Neural cell (in vitro differentiated cells): ENCODE data around the gene CCDC27. TPM values are rescaled to one million over a fixed set of nuclear protein-coding genes. Genes with fewer than 3 reads are reported as not detected.

ENCODE experiments used
- H2AFZ ChIP-seq: fragments of 200-600, 300-800 bp; sonication (generic), shearing (Covaris generic); 2 replicates; pipeline ENCODE4 v1.6.0; 2014; ENCODE audit warnings: low read depth, mild to moderate bottlenecking, antibody characterized with exemption, low read length, moderate library complexity
- H3F3A ChIP-seq: fragments of 200-600 bp; shearing (Covaris generic); 2 replicates; pipeline ENCODE4 v1.6.1; 2016; ENCODE audit warnings: mild to moderate bottlenecking, moderate library complexity, mixed read lengths, antibody characterized with exemption, low read length; ENCODE audit not compliant: insufficient read depth, poor library complexity, severe bottlenecking
- H3K27ac ChIP-seq: fragments of 200-600, 300-800 bp; sonication (generic), shearing (Covaris generic); 2 replicates; pipeline ENCODE4 v1.5.1; 2014; ENCODE audit warnings: mild to moderate bottlenecking, low read length, moderate library complexity
- H3K27me3 ChIP-seq: fragments of 300-800, 200-600 bp; sonication (generic), shearing (Covaris generic); 2 replicates; pipeline ENCODE4 v1.6.0; 2014; ENCODE audit warnings: mild to moderate bottlenecking, low read depth, low read length, moderate library complexity; ENCODE audit not compliant: insufficient read depth
- H3K36me3 ChIP-seq: fragments of 300-800, 200-600 bp; sonication (generic), shearing (Covaris generic); 2 replicates; pipeline ENCODE4 v1.5.1; 2014; ENCODE audit warnings: mild to moderate bottlenecking, antibody characterized with exemption, low read length, moderate library complexity; ENCODE audit not compliant: insufficient read depth
- H3K4me2 ChIP-seq: fragments of 300-800, 200-600 bp; sonication (generic), shearing (Covaris generic); 2 replicates; pipeline ENCODE4 v1.6.0; 2014; ENCODE audit warnings: mild to moderate bottlenecking, low read length
- H3K4me3 ChIP-seq: fragments of 300-800, 200-600 bp; sonication (generic), shearing (Covaris generic); 2 replicates; pipeline ENCODE4 v1.5.1; 2014; ENCODE audit warnings: mild to moderate bottlenecking, low read length, moderate library complexity
- H3K79me2 ChIP-seq: fragments of 200-600 bp; shearing (Covaris generic); replicated peaks from 2 replicates; pipeline ENCODE4 v1.6.0; 2014; ENCODE audit warnings: mild to moderate bottlenecking, low read length, moderate library complexity; ENCODE audit not compliant: insufficient read depth
- H3K9ac ChIP-seq: fragments of 300-800, 200-600 bp; sonication (generic), shearing (Covaris generic); 2 replicates; pipeline ENCODE4 v1.6.1; 2016; ENCODE audit warnings: mild to moderate bottlenecking, low read length, mixed read lengths
- H3K9me2 ChIP-seq: fragments of 200-600 bp; shearing (Covaris generic); 2 replicates; pipeline ENCODE4 v1.6.1; 2016; ENCODE audit warnings: mild to moderate bottlenecking, low read length, mixed read lengths; ENCODE audit not compliant: insufficient read depth
- H3K9me3 ChIP-seq: fragments of 200-600, 300-800 bp; sonication (generic), shearing (Covaris generic); 2 replicates; pipeline ENCODE4 v1.6.1; 2016; ENCODE audit warnings: mild to moderate bottlenecking, mixed run types, low read length, moderate library complexity, mixed read lengths
- H4K20me1 ChIP-seq: fragments of 200-600 bp; shearing (Covaris generic); 2 replicates; pipeline ENCODE4 v1.6.1; 2016; ENCODE audit warnings: mild to moderate bottlenecking, mixed run types; ENCODE audit not compliant: insufficient read depth
- CTCF ChIP-seq: fragments of 450-650 bp; IDR thresholded peaks from 2 replicates; pipeline ENCODE4 v1.5.1; 2014; ENCODE audit warnings: antibody characterized with exemption, mild to moderate bottlenecking, moderate library complexity; ENCODE audit not compliant: poor library complexity, severe bottlenecking
- EP300 ChIP-seq: fragments of 450-650 bp; conservative IDR thresholded peaks from 2 replicates; pipeline ENCODE4 v1.6.1; 2014; ENCODE audit warnings: antibody characterized with exemption, mild to moderate bottlenecking, moderate library complexity; ENCODE audit not compliant: poor library complexity, severe bottlenecking
- EZH2 ChIP-seq: fragments of 200-600, 300-800 bp; shearing (Covaris generic), sonication (generic); IDR thresholded peaks from 2 replicates; pipeline ENCODE4 v1.6.1; 2014; ENCODE audit warnings: antibody characterized with exemption, low read length, borderline replicate concordance, mild to moderate bottlenecking; ENCODE audit not compliant: insufficient read depth, poor library complexity, severe bottlenecking
- MXI1 ChIP-seq: fragments of 450-650 bp; conservative IDR thresholded peaks from 2 replicates; pipeline ENCODE4 v1.6.1; 2014; ENCODE audit warnings: antibody characterized with exemption, mild to moderate bottlenecking; ENCODE audit not compliant: poor library complexity, severe bottlenecking
- POLR2AphosphoS5 ChIP-seq: IDR thresholded peaks from 2 replicates; pipeline ENCODE4 v1.6.1; 2012
- RAD21 ChIP-seq: fragments of 450-650 bp; conservative IDR thresholded peaks from 2 replicates; pipeline ENCODE4 v1.6.1; 2014; ENCODE audit warnings: antibody characterized with exemption, mild to moderate bottlenecking, moderate library complexity
- SMC3 ChIP-seq: fragments of 450-650 bp; conservative IDR thresholded peaks from 2 replicates; pipeline ENCODE4 v1.6.1; 2014; ENCODE audit warnings: antibody characterized with exemption, mild to moderate bottlenecking, moderate library complexity; ENCODE audit not compliant: poor library complexity
- TAF1 ChIP-seq: IDR thresholded peaks from 2 replicates; pipeline ENCODE4 v1.6.1; 2012; ENCODE audit warnings: low read depth
- polyA plus RNA-seq: library from polyadenylated mRNA; depleted of rRNA; stranded (reverse); fragments of >200 nt; gene quantifications from 2 replicates; pipeline ENCODE4 v1.2.3, GENCODE V29; 2014
- TF ChIP-seq, protein P1 (sequence below): IDR thresholded peaks from 2 replicates; pipeline ENCODE4 v1.6.1; 2012; ENCODE audit warnings: borderline replicate concordance

CCDC27 gene
- polyA plus RNA-seq, 1 donor from 2014 or later, result not detected

DNA sequence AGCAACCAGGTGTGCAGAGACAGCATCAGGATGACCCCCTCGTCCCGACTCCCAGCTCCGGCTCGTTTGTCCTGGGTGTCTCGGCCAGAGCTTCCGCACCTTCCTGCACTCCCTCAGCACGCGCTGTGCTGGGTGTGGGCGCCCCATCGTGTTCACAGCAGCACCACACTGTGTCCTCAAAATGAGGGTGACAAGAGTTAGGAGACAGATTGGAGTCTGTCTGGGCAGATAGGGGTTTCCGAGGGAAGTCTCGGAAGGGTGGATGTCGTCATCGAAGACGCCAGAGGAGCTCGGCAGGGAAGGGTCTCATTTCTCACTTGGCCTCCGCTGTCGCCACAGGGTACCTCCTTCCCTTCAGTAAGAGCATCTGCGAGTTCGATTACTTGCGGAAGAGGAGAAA, 4.1 kb downstream of the CCDC27 start:
- Histone ChIP-seq H3K36me3 (no peaks in the 10 kb centered on the region), H2AFZ (no peak overlapping the region), H3K9me2 (no peaks in the 10 kb centered on the region), H3K79me2 (no peaks in the 10 kb centered on the region), H4K20me1 (no peaks in the 10 kb centered on the region), H3K9me3 (peaks cover 5% of the 10 kb centered on the region), H3K27me3 (no peaks in the 10 kb centered on the region), H3K9ac (no peak overlapping the region), H3K27ac (no peak overlapping the region), H3F3A (no peaks in the 10 kb centered on the region), H3K4me3 (no peak overlapping the region), H3K4me2 (no peak overlapping the region)
- TF ChIP-seq RAD21 (no peak), POLR2AphosphoS5 (no peak), TAF1 (no peak), EZH2 (no peak), SMC3 (no peak), EP300 (no peak), MXI1 (no peak), CTCF (no peak)
- TF ChIP-seq, protein P1, sequence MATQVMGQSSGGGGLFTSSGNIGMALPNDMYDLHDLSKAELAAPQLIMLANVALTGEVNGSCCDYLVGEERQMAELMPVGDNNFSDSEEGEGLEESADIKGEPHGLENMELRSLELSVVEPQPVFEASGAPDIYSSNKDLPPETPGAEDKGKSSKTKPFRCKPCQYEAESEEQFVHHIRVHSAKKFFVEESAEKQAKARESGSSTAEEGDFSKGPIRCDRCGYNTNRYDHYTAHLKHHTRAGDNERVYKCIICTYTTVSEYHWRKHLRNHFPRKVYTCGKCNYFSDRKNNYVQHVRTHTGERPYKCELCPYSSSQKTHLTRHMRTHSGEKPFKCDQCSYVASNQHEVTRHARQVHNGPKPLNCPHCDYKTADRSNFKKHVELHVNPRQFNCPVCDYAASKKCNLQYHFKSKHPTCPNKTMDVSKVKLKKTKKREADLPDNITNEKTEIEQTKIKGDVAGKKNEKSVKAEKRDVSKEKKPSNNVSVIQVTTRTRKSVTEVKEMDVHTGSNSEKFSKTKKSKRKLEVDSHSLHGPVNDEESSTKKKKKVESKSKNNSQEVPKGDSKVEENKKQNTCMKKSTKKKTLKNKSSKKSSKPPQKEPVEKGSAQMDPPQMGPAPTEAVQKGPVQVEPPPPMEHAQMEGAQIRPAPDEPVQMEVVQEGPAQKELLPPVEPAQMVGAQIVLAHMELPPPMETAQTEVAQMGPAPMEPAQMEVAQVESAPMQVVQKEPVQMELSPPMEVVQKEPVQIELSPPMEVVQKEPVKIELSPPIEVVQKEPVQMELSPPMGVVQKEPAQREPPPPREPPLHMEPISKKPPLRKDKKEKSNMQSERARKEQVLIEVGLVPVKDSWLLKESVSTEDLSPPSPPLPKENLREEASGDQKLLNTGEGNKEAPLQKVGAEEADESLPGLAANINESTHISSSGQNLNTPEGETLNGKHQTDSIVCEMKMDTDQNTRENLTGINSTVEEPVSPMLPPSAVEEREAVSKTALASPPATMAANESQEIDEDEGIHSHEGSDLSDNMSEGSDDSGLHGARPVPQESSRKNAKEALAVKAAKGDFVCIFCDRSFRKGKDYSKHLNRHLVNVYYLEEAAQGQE, result no peak

- Histone ChIP-seq H3K9me3 (peaks cover 5% of the 10 kb centered on the region), H3K79me2 (no peaks in the 10 kb centered on the region), H3F3A (no peaks in the 10 kb centered on the region), H3K27me3 (no peaks in the 10 kb centered on the region), H2AFZ (no peak overlapping the region), H3K4me2 (no peak overlapping the region), H3K4me3 (no peak overlapping the region), H3K9me2 (no peaks in the 10 kb centered on the region), H3K36me3 (no peaks in the 10 kb centered on the region), H4K20me1 (no peaks in the 10 kb centered on the region), H3K9ac (no peak overlapping the region), H3K27ac (no peak overlapping the region)
- TF ChIP-seq TAF1, result no peak
- TF ChIP-seq SMC3, result no peak
- TF ChIP-seq MXI1, result no peak
- TF ChIP-seq, protein P1, result no peak
- TF ChIP-seq EP300, result no peak
- no peak for TF ChIP-seq EZH2
- TF ChIP-seq POLR2AphosphoS5, result no peak
- no peak for TF ChIP-seq CTCF
- no peak for TF ChIP-seq RAD21
These were observed 6.9 kb downstream of the CCDC27 start for GRCh38 chr1:3759164-3759563.
